Endothelial cell of umbilical vein (primary cell): Measurements from ENCODE around the gene TMPRSS4.

Experiments
- CTCF ChIP-seq, 2 donors: IDR thresholded peaks; 1 replicate in 1 of 2; 2 replicates in 1 of 2; pipeline ENCODE4 v1.5.1; 2011; ENCODE audit warnings: low read length in 2 of 2, mild to moderate bottlenecking in 2 of 2, moderate library complexity in 2 of 2, control low read depth in 1 of 2, inconsistent platforms in 1 of 2, low read depth in 1 of 2; ENCODE audit not compliant: insufficient read depth in 1 of 2; ENCODE audit errors: extremely low read depth in 1 of 2
- EZH2 ChIP-seq: IDR thresholded peaks from 2 replicates; pipeline ENCODE4 v1.6.1; 2012; ENCODE audit warnings: borderline replicate concordance, low read depth, mild to moderate bottlenecking, moderate library complexity, low read length, inconsistent platforms; ENCODE audit not compliant: severe bottlenecking
- JUN ChIP-seq: IDR thresholded peaks from 2 replicates; pipeline ENCODE4 v1.6.1; 2011; ENCODE audit warnings: borderline replicate concordance, low read depth; ENCODE audit not compliant: insufficient read length, insufficient read depth
- MAX ChIP-seq: IDR thresholded peaks from 2 replicates; pipeline ENCODE4 v1.6.1; 2011; ENCODE audit not compliant: insufficient read depth, insufficient read length
- POLR2A ChIP-seq: IDR thresholded peaks from 2 replicates; pipeline ENCODE4 v1.6.1; 2012; ENCODE audit warnings: low read depth, mild to moderate bottlenecking, control low read depth, low read length
- POLR2AphosphoS5 ChIP-seq: IDR thresholded peaks from 2 replicates; pipeline ENCODE4 v1.6.1; 2012; ENCODE audit warnings: low read depth, mild to moderate bottlenecking, control low read depth, low read length, moderate library complexity; ENCODE audit not compliant: insufficient read depth

- TF ChIP-seq JUN (no peak), CTCF (IDR thresholded peaks at IDR 0.05; ENCODE audit: extremely low read depth in 1 of 2, insufficient read depth in 1 of 2, low read depth in 1 of 2, low read length in 2 of 2) (no peak), MAX (no peak), EZH2 (no peak), POLR2AphosphoS5 (no peak), POLR2A (no peak)
These were observed 11.1 kb downstream of the TMPRSS4 start for GRCh38 chr11:118087931-118088330.
